ENCODE data around the gene MGAT1. TPM values are rescaled to one million over a fixed set of nuclear protein-coding genes. Genes with fewer than 3 reads are reported as not detected.

Gene MGAT1
- total and polyA plus RNA-seq, 2 of the 8 experiments (the other 6 are each of a cell fraction or from before 2014, with no cell fraction given) = 66.8 to 77.0 TPM

- H3K23me2 ChIP-seq (ENCODE audit: low read depth, low read length) = no peaks in the 10 kb centered on the region
- H3K4me2 ChIP-seq (ENCODE audit: insufficient read depth in 1 of 2, low read depth in 2 of 2, low read length in 2 of 2) = no peak overlapping the region
- H4K5ac ChIP-seq (ENCODE audit: insufficient read length, low read depth, low read length) = no peak overlapping the region
- ChIA-PET CTCF (ENCODE audit: partially characterized antibody) (interaction anchor here (0.9 to 2.1 kb wide), 5 partner anchors 11 to 37 kb away, joined by 3 to 5 read pairs (median 3); no protein-coding TSS in a partner anchor), POLR2A (ENCODE audit: partially characterized antibody) (interaction anchor here (0.8 to 2.3 kb wide), 4 partner anchors 8 to 40 kb away, joined by 3 to 7 read pairs (median 3); no protein-coding TSS in a partner anchor)
- H2AK5ac ChIP-seq (ENCODE audit: low read depth, low read length) = no peak overlapping the region
- H2BK20ac ChIP-seq (ENCODE audit: low read length) = no peak overlapping the region
- no peaks in the 10 kb centered on the region for H3K36me3 ChIP-seq (ENCODE audit: control insufficient read depth in 2 of 4, insufficient read depth in 4 of 4, low read length in 3 of 4)
- H3K27ac ChIP-seq (ENCODE audit: low read depth, low read length) = no peak overlapping the region
- no peaks in the 10 kb centered on the region for H4K20me1 ChIP-seq (replicated peaks in 1 of 2; ENCODE audit: control insufficient read depth in 1 of 2, insufficient read depth in 2 of 2, low read length in 2 of 2)
- H3K27me3 ChIP-seq (replicated peaks in 1 of 4; ENCODE audit: control insufficient read depth in 3 of 4, extremely low read depth in 1 of 4, insufficient read depth in 3 of 4, low read length in 3 of 4) = peaks cover 0 to 4% (median 4%) of the 10 kb centered on the region in 4 experiments; a peak in 6 of 7 replicates
- no peak overlapping the region for H4K8ac ChIP-seq (ENCODE audit: extremely low read depth, insufficient read depth, low read length)
- no peak overlapping the region for H2BK5ac ChIP-seq (ENCODE audit: low read depth, low read length)
- no peaks in the 10 kb centered on the region for H3K79me2 ChIP-seq (ENCODE audit: control insufficient read depth in 1 of 2, insufficient read depth in 2 of 2, low read length in 2 of 2)
- peaks cover 0 to 3% of the 10 kb centered on the region in 2 experiments; a peak in 1 of 4 replicates for H3K9me3 ChIP-seq (ENCODE audit: insufficient read depth in 2 of 2, low read depth in 1 of 2, low read length in 1 of 2)
- no peak overlapping the region for H3K4ac ChIP-seq (replicated peaks; ENCODE audit: insufficient read length, low read depth, low read length)
- H3K56ac ChIP-seq (replicated peaks; ENCODE audit: insufficient read length, low read depth, low read length) = no peak overlapping the region
- no peak overlapping the region for H3K14ac ChIP-seq (ENCODE audit: insufficient read length)
- no peak overlapping the region for H4K91ac ChIP-seq (replicated peaks; ENCODE audit: insufficient read length, low read length)
- H3K18ac ChIP-seq (ENCODE audit: extremely low read depth, low read length) = no peak overlapping the region
- H3K4me3 ChIP-seq (ENCODE audit: extremely low read depth in 1 of 4, insufficient read depth in 2 of 4, low read depth in 3 of 4, low read length in 4 of 4) = no peak overlapping the region
- H2BK15ac ChIP-seq (ENCODE audit: low read length) = no peak overlapping the region
- H2AFZ ChIP-seq (ENCODE audit: low read length) = no peak overlapping the region
- DNase-seq (ENCODE audit: low read depth in 1 of 2, low spot score in 2 of 2) (no peak), FAIRE-seq (no peak)
- no peak overlapping the region for H3K23ac ChIP-seq (ENCODE audit: insufficient read length)
- WGBS, 2 experiments (ENCODE audit: extremely low coverage in 1 of 2, insufficient coverage in 1 of 2, insufficient read length in 1 of 2, insufficient replicate concordance in 2 of 2, low coverage in 1 of 2, low lambda C conversion rate in 2 of 2, missing lambda C conversion rate in 1 of 2) = 89% methylated on average over 4 of the region's 4 CpGs; no CpG with 5 or more reads in 1 of the 2 experiments
- no peaks in the 10 kb centered on the region for H3K79me1 ChIP-seq (ENCODE audit: low read depth, low read length)
- H2BK120ac ChIP-seq (replicated peaks; ENCODE audit: low read depth, low read length) = no peak overlapping the region
- H3K4me1 ChIP-seq (replicated peaks in 1 of 4; ENCODE audit: control insufficient read depth in 3 of 4, insufficient read depth in 4 of 4, low read length in 3 of 4) = 0 out of 7 replicates have a peak, but pooled peaks cover 0 to 2% (median 0%) of the 10 kb centered on the region in 4 experiments
- H2BK12ac ChIP-seq (ENCODE audit: low read depth, low read length) = no peak overlapping the region
- H3K9ac ChIP-seq (replicated peaks in 1 of 4; ENCODE audit: extremely low read depth in 1 of 4, low read depth in 3 of 4, low read length in 3 of 4) = no peak overlapping the region
- TF ChIP-seq POLR2AphosphoS5 (IDR thresholded peaks at IDR 0.05; ENCODE audit: low read depth, low read length) (no peak), ZNF274 (IDR thresholded peaks at IDR 0.05; ENCODE audit: borderline replicate concordance, extremely low read depth, low read length) (no peak), JUND (IDR thresholded peaks at IDR 0.05; ENCODE audit: low read length) (no peak), SP2 (IDR thresholded peaks at IDR 0.05; ENCODE audit: low read length) (no peak), KDM5A (IDR thresholded peaks at IDR 0.05; ENCODE audit: low read length) (no peak)
Measured at GRCh38 chr5:180837478-180837877, 34.9 kb upstream of the MGAT1 start.
